ENCODE results near the gene TLR2. TPM values are rescaled to one million over a fixed set of nuclear protein-coding genes. Genes with fewer than 3 reads are reported as not detected.

Gene TLR2
- total and polyA plus RNA-seq, 4 experiments from 2014 or later: 1.3 to 3.9 (median 3.3) TPM

- Mint-ChIP-seq H3K36me3 (peaks cover 23 to 28% of the 10 kb centered on the region in 2 donors), H3K4me1 (peaks cover 3 to 8% (median 5%) of the 10 kb centered on the region in 4 donors), H3K4me3 (no peak overlapping the region), H3K27me3 (no peaks in the 10 kb centered on the region), H3K9me3 (peaks cover 0 to 4% (median 0%) of the 10 kb centered on the region in 8 donors), H3K27ac (peak overlapping the region in 6 of 7 donors; percentile 15 to 87 (median 58))
- intact Hi-C loops (cut with micrococcal nuclease): loop anchor here (10.0 kb wide), 2 partner anchors 395 to 795 kb away; no protein-coding TSS in a partner anchor
- no peak overlapping the region for H3K4me3 ChIP-seq (ENCODE audit: low read length in 2 of 2)
- H3K27me3 ChIP-seq (ENCODE audit: insufficient read depth, low read length): no peaks in the 10 kb centered on the region
- peaks cover 6% of the 10 kb centered on the region for H3K4me1 ChIP-seq (ENCODE audit: insufficient read depth, low read length)
- DNase-seq: no peak
- H3K9me3 ChIP-seq (ENCODE audit: control insufficient read depth in 1 of 2, low read length in 2 of 2): no peaks in the 10 kb centered on the region
- no peak overlapping the region for H3K27ac ChIP-seq (ENCODE audit: low read depth, low read length)
- POLR2A ChIA-PET (ENCODE audit: partially characterized antibody): interaction anchor here (1.6 kb wide), 1 partner anchor 11 kb away, joined by 4 read pairs; no protein-coding TSS in a partner anchor
- CTCF ChIA-PET (ENCODE audit: partially characterized antibody): interaction anchor here (1.0 to 2.1 kb wide), 5 partner anchors 8 to 207 kb away, joined by 3 to 5 read pairs (median 4); no protein-coding TSS in a partner anchor
- H3K36me3 ChIP-seq (ENCODE audit: insufficient read depth, low read length): peaks cover 13% of the 10 kb centered on the region
Measured at GRCh38 chr4:153639833-153640802, 44.0 kb upstream of the TLR2 start.

- Mint-ChIP-seq H3K27me3 (no peaks in the 10 kb centered on the region), H3K27ac (peak overlapping the region in 1 of 7 donors; percentile 64), H3K36me3 (peaks cover 9 to 14% of the 10 kb centered on the region in 2 donors), H3K4me3 (no peak overlapping the region), H3K9me3 (peaks cover 0 to 4% (median 0%) of the 10 kb centered on the region in 8 donors), H3K4me1 (peaks cover 3 to 6% (median 5%) of the 10 kb centered on the region in 4 donors)
- no peak overlapping the region for H3K27ac ChIP-seq (ENCODE audit: low read depth, low read length)
- H3K4me1 ChIP-seq (ENCODE audit: insufficient read depth, low read length): peaks cover 6% of the 10 kb centered on the region
- no peaks in the 10 kb centered on the region for H3K9me3 ChIP-seq (ENCODE audit: control insufficient read depth in 1 of 2, low read length in 2 of 2)
- POLR2A ChIA-PET (ENCODE audit: partially characterized antibody): no interaction called here
- no peak for DNase-seq
- no peak overlapping the region for H3K4me3 ChIP-seq (ENCODE audit: low read length in 2 of 2)
- CTCF ChIA-PET (ENCODE audit: partially characterized antibody): interaction anchor here (2.1 to 3.9 kb wide), 2 partner anchors 8 to 109 kb away, joined by 5 to 54 read pairs; no protein-coding TSS in a partner anchor
- H3K36me3 ChIP-seq (ENCODE audit: insufficient read depth, low read length): no peaks in the 10 kb centered on the region
- intact Hi-C loops (cut with micrococcal nuclease): loop anchor here (10.0 kb wide), 2 partner anchors 397 to 797 kb away; no protein-coding TSS in a partner anchor
- H3K27me3 ChIP-seq (ENCODE audit: insufficient read depth, low read length): no peaks in the 10 kb centered on the region
Measured at GRCh38 chr4:153641532-153641931, 42.5 kb upstream of the TLR2 start.

GRCh38 chr4:153643406-153644383 lies 40.4 kb upstream of the TLR2 start:
- Histone ChIP-seq H3K4me3 (ENCODE audit: low read length in 2 of 2) (no peak overlapping the region), H3K9me3 (ENCODE audit: control insufficient read depth in 1 of 2, low read length in 2 of 2) (no peaks in the 10 kb centered on the region), H3K27ac (ENCODE audit: low read depth, low read length) (no peak overlapping the region), H3K27me3 (ENCODE audit: insufficient read depth, low read length) (no peaks in the 10 kb centered on the region), H3K36me3 (ENCODE audit: insufficient read depth, low read length) (no peaks in the 10 kb centered on the region), H3K4me1 (ENCODE audit: insufficient read depth, low read length) (peaks cover 6% of the 10 kb centered on the region)
- DNase-seq: peak in 4 of 5 donors; percentile 54 to 65 (median 62)
- CTCF ChIA-PET (ENCODE audit: partially characterized antibody): interaction anchor here (0.6 to 3.9 kb wide), 36 partner anchors 9 to 561 kb away, joined by 3 to 54 read pairs (median 4); partner anchors contain the start of genes MND1 and TMEM131L
- Mint-ChIP-seq H3K27ac (peak overlapping the region in 3 of 7 donors; percentile 19 to 93 (median 46)), H3K27me3 (no peaks in the 10 kb centered on the region), H3K36me3 (no peaks in the 10 kb centered on the region), H3K9me3 (peaks cover 0 to 2% (median 0%) of the 10 kb centered on the region in 8 donors), H3K4me1 (peaks cover 7 to 15% (median 10%) of the 10 kb centered on the region in 4 donors), H3K4me3 (peak overlapping the region in 3 of 8 donors; percentile 8 to 62 (median 35))
- POLR2A ChIA-PET (ENCODE audit: partially characterized antibody): interaction anchor here (1.0 to 1.7 kb wide), 7 partner anchors 8 to 501 kb away, joined by 3 to 5 read pairs (median 4); no protein-coding TSS in a partner anchor
- intact Hi-C loops (cut with micrococcal nuclease): loop anchor here (1.0 to 10.0 kb wide), 8 partner anchors 69 to 799 kb away; no protein-coding TSS in a partner anchor

- H3K4me3 ChIP-seq (ENCODE audit: low read length in 2 of 2): no peak overlapping the region
- Mint-ChIP-seq H3K36me3 (no peaks in the 10 kb centered on the region), H3K4me1 (peaks cover 7 to 15% (median 11%) of the 10 kb centered on the region in 4 donors), H3K9me3 (peaks cover 0 to 1% (median 0%) of the 10 kb centered on the region in 8 donors), H3K4me3 (no peak overlapping the region), H3K27me3 (no peaks in the 10 kb centered on the region), H3K27ac (peak overlapping the region in 1 of 7 donors; percentile 60)
- H3K27me3 ChIP-seq (ENCODE audit: insufficient read depth, low read length): no peaks in the 10 kb centered on the region
- peaks cover 6% of the 10 kb centered on the region for H3K4me1 ChIP-seq (ENCODE audit: insufficient read depth, low read length)
- no peaks in the 10 kb centered on the region for H3K9me3 ChIP-seq (ENCODE audit: control insufficient read depth in 1 of 2, low read length in 2 of 2)
- DNase-seq: no peak
- H3K27ac ChIP-seq (ENCODE audit: low read depth, low read length): no peak overlapping the region
- intact Hi-C loops (cut with micrococcal nuclease): loop anchor here (10.0 kb wide), 2 partner anchors 400 to 800 kb away; no protein-coding TSS in a partner anchor
- POLR2A ChIA-PET (ENCODE audit: partially characterized antibody): no interaction called here
- CTCF ChIA-PET (ENCODE audit: partially characterized antibody): interaction anchor here (2.2 to 3.9 kb wide), 5 partner anchors 12 to 562 kb away, joined by 8 to 54 read pairs (median 14); partner anchors contain the start of gene MND1
- no peaks in the 10 kb centered on the region for H3K36me3 ChIP-seq (ENCODE audit: insufficient read depth, low read length)
Measured at GRCh38 chr4:153645183-153645582, 38.9 kb upstream of the TLR2 start.

- CTCF ChIA-PET (ENCODE audit: partially characterized antibody): interaction anchor here (1.1 kb wide), 1 partner anchor 214 kb away, joined by 3 read pairs; no protein-coding TSS in a partner anchor
- no peaks in the 10 kb centered on the region for H3K27me3 ChIP-seq (ENCODE audit: insufficient read depth, low read length)
- no peaks in the 10 kb centered on the region for H3K9me3 Mint-ChIP-seq
- no peak overlapping the region for H3K4me3 ChIP-seq (ENCODE audit: low read length in 2 of 2)
- no peaks in the 10 kb centered on the region for H3K27me3 Mint-ChIP-seq
- no peak overlapping the region for H3K27ac ChIP-seq (ENCODE audit: low read depth, low read length)
- POLR2A ChIA-PET (ENCODE audit: partially characterized antibody): no interaction called here
- H3K4me3 Mint-ChIP-seq: no peak overlapping the region
- H3K36me3 Mint-ChIP-seq: no peaks in the 10 kb centered on the region
- H3K4me1 ChIP-seq (ENCODE audit: insufficient read depth, low read length): peaks cover 11% of the 10 kb centered on the region
- no peaks in the 10 kb centered on the region for H3K9me3 ChIP-seq (ENCODE audit: control insufficient read depth in 1 of 2, low read length in 2 of 2)
- H3K36me3 ChIP-seq (ENCODE audit: insufficient read depth, low read length): no peaks in the 10 kb centered on the region
- no peak overlapping the region for H3K27ac Mint-ChIP-seq
- intact Hi-C loops (cut with micrococcal nuclease): loop anchor here (10.0 kb wide), 2 partner anchors 401 to 801 kb away; no protein-coding TSS in a partner anchor
- DNase-seq: no peak
- H3K4me1 Mint-ChIP-seq: peaks cover 10 to 22% (median 14%) of the 10 kb centered on the region in 4 donors
Measured at GRCh38 chr4:153646261-153646660, 37.8 kb upstream of the TLR2 start.

- ChIA-PET POLR2A (ENCODE audit: partially characterized antibody) (no interaction called here), CTCF (ENCODE audit: partially characterized antibody) (interaction anchor here (1.1 to 1.8 kb wide), 2 partner anchors 214 to 303 kb away, joined by 3 to 6 read pairs; partner anchors contain the start of gene MND1)
- H3K27ac Mint-ChIP-seq: peak overlapping the region in 3 of 7 donors; percentile 11 to 26 (median 22)
- no peaks in the 10 kb centered on the region for H3K27me3 ChIP-seq (ENCODE audit: insufficient read depth, low read length)
- no peaks in the 10 kb centered on the region for H3K9me3 ChIP-seq (ENCODE audit: control insufficient read depth in 1 of 2, low read length in 2 of 2)
- H3K36me3 Mint-ChIP-seq: no peaks in the 10 kb centered on the region
- H3K4me1 ChIP-seq (ENCODE audit: insufficient read depth, low read length): peaks cover 18% of the 10 kb centered on the region
- H3K4me3 Mint-ChIP-seq: no peak overlapping the region
- H3K27me3 Mint-ChIP-seq: no peaks in the 10 kb centered on the region
- no peak overlapping the region for H3K27ac ChIP-seq (ENCODE audit: low read depth, low read length)
- no peaks in the 10 kb centered on the region for H3K36me3 ChIP-seq (ENCODE audit: insufficient read depth, low read length)
- H3K4me1 Mint-ChIP-seq: peaks cover 17 to 29% (median 20%) of the 10 kb centered on the region in 4 donors
- H3K4me3 ChIP-seq (ENCODE audit: low read length in 2 of 2): no peak overlapping the region
- H3K9me3 Mint-ChIP-seq: no peaks in the 10 kb centered on the region
- intact Hi-C loops (cut with micrococcal nuclease): loop anchor here (10.0 kb wide), 2 partner anchors 402 to 802 kb away; no protein-coding TSS in a partner anchor
- DNase-seq: no peak
Measured at GRCh38 chr4:153646978-153647377, 37.1 kb upstream of the TLR2 start.

Measured in CD4-positive, alpha-beta memory T cell (primary cell).